ENCODE measurements around the gene TFIP11.

TFIP11 gene

DNA sequence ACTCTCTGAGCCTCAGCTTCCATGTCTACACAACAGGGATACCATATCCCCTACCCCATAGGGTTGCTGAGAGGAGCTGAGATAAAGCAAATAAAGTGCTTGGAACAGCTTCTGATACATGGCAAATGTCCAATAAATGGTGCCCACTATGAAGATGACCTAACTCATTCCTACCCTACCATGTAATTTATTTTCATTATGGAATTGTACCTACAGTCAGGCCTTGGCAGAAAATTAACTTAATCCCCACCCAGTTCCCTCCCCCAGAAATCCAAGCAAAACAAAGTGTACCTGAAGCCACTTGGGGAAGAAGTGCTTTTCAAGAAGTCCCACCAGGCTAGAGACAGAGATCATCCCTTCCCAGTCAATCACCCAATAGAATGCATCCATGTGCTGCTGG lies 17.8 kb downstream of the TFIP11 start:
- TF ChIP-seq POLR2A (IDR thresholded peaks at IDR 0.05; ENCODE audit: low read depth, low read length) (0 out of 2 replicates have a peak, but pooled peaks have one; percentile 24), TAF1 (IDR thresholded peaks at IDR 0.05; ENCODE audit: borderline replicate concordance, low read depth, low read length) (no peak), POLR2AphosphoS5 (IDR thresholded peaks at IDR 0.05; ENCODE audit: low read depth, low read length) (no peak)
- no peak for FAIRE-seq
- DNase-seq (ENCODE audit: insufficient read length): no peak

- FAIRE-seq: no peak
- TF ChIP-seq TAF1 (IDR thresholded peaks at IDR 0.05; ENCODE audit: borderline replicate concordance, low read depth, low read length): no peak
- no peak for TF ChIP-seq POLR2A (IDR thresholded peaks at IDR 0.05; ENCODE audit: low read depth, low read length)
- no peak for TF ChIP-seq POLR2AphosphoS5 (IDR thresholded peaks at IDR 0.05; ENCODE audit: low read depth, low read length)
- no peak for DNase-seq (ENCODE audit: insufficient read length)
These were observed 20.1 kb downstream of the TFIP11 start for GRCh38 chr22:26492220-26492619.

GRCh38 chr22:26489447-26490036 lies 22.7 kb downstream of the TFIP11 start:
- TF ChIP-seq POLR2A (IDR thresholded peaks at IDR 0.05; ENCODE audit: low read depth, low read length): no peak
- TF ChIP-seq POLR2AphosphoS5 (IDR thresholded peaks at IDR 0.05; ENCODE audit: low read depth, low read length): peak; percentile 14; the same call in 1 of the 2 replicates
- DNase-seq (ENCODE audit: insufficient read length) (no peak), FAIRE-seq (peak; percentile 46)

DNA sequence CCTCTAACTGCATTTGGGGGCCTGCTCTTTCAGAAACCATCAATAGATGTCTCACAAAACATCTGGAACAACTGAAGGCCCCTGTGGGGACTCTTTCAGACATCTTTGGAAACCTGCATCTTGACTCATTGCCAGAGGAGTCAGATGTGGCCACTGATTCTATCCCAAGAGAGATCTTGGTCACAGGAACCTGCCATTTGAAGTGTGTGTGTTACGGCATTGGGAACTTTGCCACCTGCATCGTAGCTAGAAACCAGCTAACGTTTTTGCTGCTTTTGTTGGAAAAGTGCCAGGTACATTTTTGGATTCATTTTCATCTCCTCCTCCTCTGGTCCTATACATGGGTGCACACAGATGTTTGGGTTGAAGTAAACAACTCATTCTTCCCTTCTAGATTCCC lies 24.3 kb downstream of the TFIP11 start:
- no peak for FAIRE-seq
- TF ChIP-seq POLR2AphosphoS5 (IDR thresholded peaks at IDR 0.05; ENCODE audit: low read depth, low read length): no peak
- no peak for TF ChIP-seq POLR2A (IDR thresholded peaks at IDR 0.05; ENCODE audit: low read depth, low read length)
- TF ChIP-seq TAF1 (IDR thresholded peaks at IDR 0.05; ENCODE audit: borderline replicate concordance, low read depth, low read length): no peak

DNA sequence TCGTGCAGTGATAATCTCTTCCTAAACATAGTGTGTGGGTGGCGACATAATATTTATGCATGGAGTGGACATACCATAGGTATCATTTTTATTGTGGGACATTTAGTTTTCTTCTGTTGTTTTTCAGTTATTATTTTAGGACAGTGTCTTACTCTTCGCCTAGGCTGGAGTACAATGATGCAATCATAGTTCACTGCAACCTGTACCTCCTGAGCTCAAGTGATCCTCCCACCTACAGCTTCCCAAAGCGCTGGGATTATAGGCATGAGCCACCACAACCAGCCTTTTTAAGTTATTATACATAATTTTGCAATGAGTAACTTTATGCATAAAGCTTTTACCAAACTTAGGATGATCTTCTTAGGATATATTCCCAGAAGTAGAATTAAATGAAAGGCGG lies 25.9 kb downstream of the TFIP11 start:
- no peak for TF ChIP-seq TAF1 (IDR thresholded peaks at IDR 0.05; ENCODE audit: borderline replicate concordance, low read depth, low read length)
- TF ChIP-seq POLR2AphosphoS5 (IDR thresholded peaks at IDR 0.05; ENCODE audit: low read depth, low read length): no peak
- TF ChIP-seq POLR2A (IDR thresholded peaks at IDR 0.05; ENCODE audit: low read depth, low read length): no peak
- DNase-seq (ENCODE audit: insufficient read length): no peak

More for the DNA sequence above, 24.3 kb downstream of the TFIP11 start:
- no peak for DNase-seq (ENCODE audit: insufficient read length)

GRCh38 chr22:26485806-26486390 lies 26.4 kb downstream of the TFIP11 start:
- TF ChIP-seq POLR2A (IDR thresholded peaks at IDR 0.05; ENCODE audit: low read depth, low read length) (no peak), TAF1 (IDR thresholded peaks at IDR 0.05; ENCODE audit: borderline replicate concordance, low read depth, low read length) (no peak)
- DNase-seq (ENCODE audit: insufficient read length) (no peak), FAIRE-seq (no peak)

More for the DNA sequence above, 25.9 kb downstream of the TFIP11 start:
- FAIRE-seq: no peak

DNA sequence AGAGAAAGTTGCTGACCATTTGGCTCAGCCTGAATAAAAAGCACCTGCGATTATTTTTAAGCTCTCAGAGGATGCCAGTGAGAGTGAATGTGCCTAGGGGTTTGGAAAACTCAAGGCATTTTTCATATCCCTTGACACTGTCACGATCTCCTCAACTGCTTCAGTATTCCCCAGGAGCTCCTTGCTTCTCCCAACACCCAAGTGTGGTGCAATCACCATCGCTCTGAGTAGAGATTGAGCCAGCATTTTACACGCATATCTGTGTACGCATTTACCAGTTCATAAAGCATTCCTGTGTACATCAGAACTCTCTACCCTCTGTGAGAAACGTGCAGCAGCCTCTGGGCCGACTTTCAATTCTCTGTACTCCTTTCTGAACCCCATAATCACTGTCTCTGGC lies 27.3 kb downstream of the TFIP11 start:
- no peak for TF ChIP-seq TAF1 (IDR thresholded peaks at IDR 0.05; ENCODE audit: borderline replicate concordance, low read depth, low read length)
- FAIRE-seq: no peak
- DNase-seq (ENCODE audit: insufficient read length): no peak

GRCh38 chr22:26484360-26484706 lies 27.9 kb downstream of the TFIP11 start:
- TF ChIP-seq TAF1 (IDR thresholded peaks at IDR 0.05; ENCODE audit: borderline replicate concordance, low read depth, low read length): no peak
- TF ChIP-seq POLR2AphosphoS5 (IDR thresholded peaks at IDR 0.05; ENCODE audit: low read depth, low read length): no peak
- no peak for TF ChIP-seq POLR2A (IDR thresholded peaks at IDR 0.05; ENCODE audit: low read depth, low read length)
- FAIRE-seq (no peak), DNase-seq (ENCODE audit: insufficient read length) (no peak)

DNA sequence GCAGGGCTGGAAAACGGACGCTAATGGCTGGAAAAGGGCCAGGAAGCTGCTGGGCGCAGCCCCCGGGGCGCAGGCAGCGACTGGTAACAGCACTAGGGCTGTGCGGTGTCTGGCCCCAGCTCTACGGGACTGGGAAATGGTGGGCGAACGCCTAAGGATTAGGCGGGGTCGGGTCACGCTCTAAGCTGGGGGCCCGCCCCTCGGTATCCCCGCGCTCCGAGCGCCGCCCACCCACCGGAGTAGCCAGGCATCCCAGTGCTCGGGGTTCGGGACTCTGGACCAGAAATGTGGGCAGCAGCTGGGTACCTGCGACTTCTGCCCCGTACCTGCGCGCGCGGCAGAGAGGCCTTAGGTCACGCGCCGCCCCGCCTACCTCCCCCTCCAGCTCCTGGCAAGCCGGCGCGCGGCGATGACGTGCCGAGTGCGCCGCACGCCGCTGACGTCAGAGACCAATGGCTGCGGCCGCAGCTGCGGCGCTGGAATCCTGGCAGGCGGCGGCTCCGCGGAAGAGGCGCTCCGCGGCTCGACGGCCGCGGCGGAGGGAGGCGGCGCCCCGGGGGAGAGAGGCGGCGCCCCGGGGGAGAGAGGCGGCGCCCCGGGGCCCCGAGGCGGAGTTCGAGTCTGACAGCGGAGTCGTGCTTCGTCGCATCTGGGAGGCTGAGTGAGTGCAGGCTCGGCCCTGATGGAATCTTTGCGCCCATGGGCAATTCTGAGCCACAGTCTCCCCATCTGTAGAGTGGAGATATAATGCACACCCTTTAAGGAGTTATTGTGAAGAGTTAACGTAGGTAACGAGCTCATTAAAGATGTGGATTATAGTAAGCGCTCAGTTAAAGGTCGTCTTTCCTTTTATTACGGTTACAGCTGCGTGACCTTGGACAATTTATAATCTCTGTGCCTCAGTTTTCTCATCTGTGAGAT lies 28.6 kb downstream of the TFIP11 start, which contains the start of the genes HPS4 and SRRD:
Gene HPS4 (minus strand): TSS at position 345 of the 921 bp plus-strand sequence. CDS start 2,021 bp downstream, outside the sequence.
Gene SRRD (plus strand): TSS at position 439 of the 921 bp plus-strand sequence. CDS start 14 bp downstream, at position 453.
- FAIRE-seq (peak; percentile 90), DNase-seq (ENCODE audit: insufficient read length) (peak; percentile 78)
- TF ChIP-seq TAF1 (IDR thresholded peaks at IDR 0.05; ENCODE audit: borderline replicate concordance, low read depth, low read length): peak; percentile 76
- peak; percentile 76 for TF ChIP-seq POLR2AphosphoS5 (IDR thresholded peaks at IDR 0.05; ENCODE audit: low read depth, low read length)
- TF ChIP-seq POLR2A (IDR thresholded peaks at IDR 0.05; ENCODE audit: low read depth, low read length): peak; percentile 80

GRCh38 chr22:26483043-26483438 lies 29.2 kb downstream of the TFIP11 start:
- FAIRE-seq (no peak), DNase-seq (ENCODE audit: insufficient read length) (no peak)
- TF ChIP-seq POLR2A (IDR thresholded peaks at IDR 0.05; ENCODE audit: low read depth, low read length) (no peak), TAF1 (IDR thresholded peaks at IDR 0.05; ENCODE audit: borderline replicate concordance, low read depth, low read length) (no peak), POLR2AphosphoS5 (IDR thresholded peaks at IDR 0.05; ENCODE audit: low read depth, low read length) (no peak)

- TF ChIP-seq POLR2A (IDR thresholded peaks at IDR 0.05; ENCODE audit: low read depth, low read length): no peak
- no peak for TF ChIP-seq TAF1 (IDR thresholded peaks at IDR 0.05; ENCODE audit: borderline replicate concordance, low read depth, low read length)
- TF ChIP-seq POLR2AphosphoS5 (IDR thresholded peaks at IDR 0.05; ENCODE audit: low read depth, low read length): no peak
- no peak for DNase-seq (ENCODE audit: insufficient read length)
- no peak for FAIRE-seq
These were observed 30.1 kb downstream of the TFIP11 start for GRCh38 chr22:26482161-26482560.
